RWPE2 (cell line): ENCODE data around the gene RFNG.

Source experiments
- ATAC-seq: fragments of 200-7000 bp; cut with Tn5 transposase; 3 replicates; pipeline ENCODE4 v1.9.1; 2021; ENCODE audit warnings: low read depth
- DNase-seq: peaks from one replicate; pipeline ENCODE4 v3.0.0-alpha.2; 2020; ENCODE audit warnings: low spot score
- H3K27ac ChIP-seq: fragments of 450-650 bp; 2 replicates; pipeline ENCODE4 v1.5.1; 2017; ENCODE audit warnings: mild to moderate bottlenecking; ENCODE audit not compliant: poor library complexity, severe bottlenecking
- H3K27me3 ChIP-seq: fragments of 250-450 bp; sonication (Bioruptor Pico); 2 replicates; pipeline ENCODE4 v1.5.1; 2021; ENCODE audit warnings: mild to moderate bottlenecking, moderate library complexity; ENCODE audit not compliant: insufficient read depth, poor library complexity, severe bottlenecking
- H3K36me3 ChIP-seq: fragments of 250-450 bp; sonication (Bioruptor Pico); 2 replicates; pipeline ENCODE4 v1.5.1; 2020; ENCODE audit warnings: low read depth, mild to moderate bottlenecking, moderate library complexity
- H3K4me1 ChIP-seq: fragments of 250-450 bp; sonication (Bioruptor Pico); 2 replicates; pipeline ENCODE4 v1.5.1; 2021; ENCODE audit warnings: mild to moderate bottlenecking, moderate library complexity; ENCODE audit not compliant: insufficient read depth, poor library complexity, severe bottlenecking
- H3K4me3 ChIP-seq: fragments of 250-450 bp; sonication (Bioruptor Pico); 2 replicates; pipeline ENCODE4 v1.5.1; 2021; ENCODE audit warnings: mild to moderate bottlenecking, moderate library complexity; ENCODE audit not compliant: severe bottlenecking
- H3K9me3 ChIP-seq: fragments of 250-450 bp; sonication (Bioruptor Pico); 2 replicates; pipeline ENCODE4 v1.5.1; 2021; ENCODE audit warnings: mild to moderate bottlenecking, moderate library complexity; ENCODE audit not compliant: severe bottlenecking
- TF ChIP-seq, protein P1 (sequence below): fragments of 450-650 bp; IDR thresholded peaks from one replicate; pipeline ENCODE4 v1.5.1; 2017; ENCODE audit warnings: mild to moderate bottlenecking, moderate library complexity; ENCODE audit not compliant: poor library complexity, severe bottlenecking

RFNG gene

DNA sequence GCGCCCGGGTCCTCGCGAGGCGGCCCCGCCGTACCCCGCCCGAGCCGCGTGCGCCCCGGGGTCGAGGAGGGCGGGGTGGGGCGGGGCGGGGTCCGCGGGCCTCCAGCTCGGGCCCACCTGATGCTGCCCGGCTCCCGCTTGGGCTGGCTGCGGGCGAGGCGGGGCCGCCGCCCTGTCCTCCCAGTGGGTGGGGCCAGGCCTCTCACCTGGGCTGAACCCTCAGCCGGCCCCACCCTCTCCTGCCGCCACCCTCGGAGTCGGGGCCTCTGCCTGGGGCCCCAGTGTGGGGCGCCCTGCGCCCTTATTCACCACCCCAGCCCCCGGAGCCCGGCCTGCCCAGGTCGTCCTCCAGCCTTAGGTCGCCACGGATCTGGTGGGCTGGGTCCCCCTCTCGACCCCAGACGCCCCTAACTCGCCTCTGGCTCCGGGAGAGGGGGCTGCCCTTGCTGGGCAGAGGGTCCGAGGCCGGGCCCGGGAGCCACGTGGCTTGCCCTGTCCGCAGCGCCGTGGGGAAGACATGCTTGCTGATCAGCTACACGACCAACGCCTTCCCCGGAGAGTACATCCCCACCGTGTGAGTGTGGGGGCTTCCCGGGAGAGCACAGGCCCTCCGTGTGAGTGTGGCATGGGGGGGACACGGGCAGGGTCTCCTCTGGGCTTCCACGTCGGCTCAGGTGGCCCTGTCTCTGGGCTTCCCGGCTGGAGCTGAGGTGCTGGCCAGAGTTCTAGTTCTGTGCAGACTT, 19.6 kb downstream of the RFNG start:
- DNase-seq (no peak), ATAC-seq (peak; percentile 65)
- Histone ChIP-seq H3K4me3 (peak overlapping the region; percentile 46), H3K27ac (peak overlapping the region; percentile 52), H3K9me3 (no peaks in the 10 kb centered on the region), H3K36me3 (peaks cover 18% of the 10 kb centered on the region), H3K27me3 (no peaks in the 10 kb centered on the region), H3K4me1 (no peaks in the 10 kb centered on the region)
- TF ChIP-seq, protein P1, sequence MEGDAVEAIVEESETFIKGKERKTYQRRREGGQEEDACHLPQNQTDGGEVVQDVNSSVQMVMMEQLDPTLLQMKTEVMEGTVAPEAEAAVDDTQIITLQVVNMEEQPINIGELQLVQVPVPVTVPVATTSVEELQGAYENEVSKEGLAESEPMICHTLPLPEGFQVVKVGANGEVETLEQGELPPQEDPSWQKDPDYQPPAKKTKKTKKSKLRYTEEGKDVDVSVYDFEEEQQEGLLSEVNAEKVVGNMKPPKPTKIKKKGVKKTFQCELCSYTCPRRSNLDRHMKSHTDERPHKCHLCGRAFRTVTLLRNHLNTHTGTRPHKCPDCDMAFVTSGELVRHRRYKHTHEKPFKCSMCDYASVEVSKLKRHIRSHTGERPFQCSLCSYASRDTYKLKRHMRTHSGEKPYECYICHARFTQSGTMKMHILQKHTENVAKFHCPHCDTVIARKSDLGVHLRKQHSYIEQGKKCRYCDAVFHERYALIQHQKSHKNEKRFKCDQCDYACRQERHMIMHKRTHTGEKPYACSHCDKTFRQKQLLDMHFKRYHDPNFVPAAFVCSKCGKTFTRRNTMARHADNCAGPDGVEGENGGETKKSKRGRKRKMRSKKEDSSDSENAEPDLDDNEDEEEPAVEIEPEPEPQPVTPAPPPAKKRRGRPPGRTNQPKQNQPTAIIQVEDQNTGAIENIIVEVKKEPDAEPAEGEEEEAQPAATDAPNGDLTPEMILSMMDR: no peak

GRCh38 chr17:82031303-82031884, 20.2 kb downstream of the RFNG start, which contains the start of gene RAC3:
RAC3 (plus strand) TSS chr17:82031678; CDS start chr17:82031762, 84 bp downstream.
- H3K27ac ChIP-seq: peak within 1 kb of the TSS; percentile 52
- no peaks in the 10 kb centered on the region for H3K4me1 ChIP-seq
- TF ChIP-seq, protein P1: no peak

GRCh38 chr17:82030470-82031302, 20.9 kb downstream of the RFNG start:
- Histone ChIP-seq H3K36me3 (peaks cover 8% of the 10 kb centered on the region), H3K9me3 (no peaks in the 10 kb centered on the region), H3K27me3 (no peaks in the 10 kb centered on the region), H3K27ac (peak overlapping the region; percentile 52), H3K4me1 (no peaks in the 10 kb centered on the region), H3K4me3 (peak overlapping the region; percentile 46)
- TF ChIP-seq, protein P1: peak; percentile 86
- ATAC-seq (peak; percentile 49), DNase-seq (no peak)

More at GRCh38 chr17:82031303-82031884, 20.2 kb downstream of the RFNG start, which contains the start of gene RAC3:
- Histone ChIP-seq H3K4me3 (peak within 1 kb of the TSS; percentile 46), H3K9me3 (no peaks in the 10 kb centered on the region), H3K36me3 (peaks cover 15% of the 10 kb centered on the region), H3K27me3 (no peaks in the 10 kb centered on the region)
- DNase-seq (no peak), ATAC-seq (peak; percentile 11)

DNA sequence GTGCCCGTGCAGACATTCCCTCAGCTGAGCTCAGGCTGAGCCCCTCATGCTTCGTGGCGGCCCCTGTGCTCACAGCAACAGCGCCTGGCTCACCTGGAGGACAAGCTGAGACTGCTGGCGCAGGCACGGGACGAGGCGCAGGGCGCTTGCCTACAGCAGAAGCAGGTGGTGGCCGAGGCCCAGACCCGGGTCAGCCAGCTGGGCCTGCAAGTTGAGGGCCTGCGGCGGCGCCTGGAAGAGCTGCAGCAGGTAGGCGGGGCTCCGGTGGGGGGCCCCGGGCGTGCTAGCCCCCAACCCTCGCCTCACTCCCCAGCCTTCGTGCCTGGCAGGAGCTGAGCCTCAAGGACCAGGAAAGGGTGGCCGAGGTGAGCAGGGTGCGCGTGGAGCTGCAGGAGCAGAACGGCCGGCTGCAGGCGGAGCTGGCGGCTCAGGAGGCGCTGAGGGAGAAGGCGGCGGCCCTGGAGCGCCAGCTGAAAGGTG, 21.6 kb downstream of the RFNG start:
- ATAC-seq (no peak), DNase-seq (no peak)
- Histone ChIP-seq H3K4me1 (no peaks in the 10 kb centered on the region), H3K9me3 (no peaks in the 10 kb centered on the region), H3K4me3 (no peak overlapping the region), H3K36me3 (peaks cover 1% of the 10 kb centered on the region), H3K27ac (no peak overlapping the region), H3K27me3 (no peaks in the 10 kb centered on the region)
- TF ChIP-seq, protein P1: no peak
